OCI-LY1 (cell line): ENCODE results near the gene GALNT17.
A peak's percentile ranks its signal among the peaks of the same experiment; 100 is the strongest.

ENCODE experiments used
- EZH2 ChIP-seq: fragments of 200-600 bp; sonication (generic), shearing (Covaris generic); IDR thresholded peaks from 2 replicates; pipeline ENCODE4 v1.8.0; 2017; ENCODE audit warnings: borderline replicate concordance, mixed run types, mild to moderate bottlenecking, antibody characterized with exemption, low read length, moderate library complexity, mixed read lengths
- TF ChIP-seq, protein P1 (sequence below): fragments of 200-600 bp; sonication (generic), shearing (Covaris generic); IDR thresholded peaks from 2 replicates; pipeline ENCODE4 v1.5.1; 2017; ENCODE audit warnings: mild to moderate bottlenecking, antibody characterized with exemption, low read length, moderate library complexity, mixed read lengths

DNA sequence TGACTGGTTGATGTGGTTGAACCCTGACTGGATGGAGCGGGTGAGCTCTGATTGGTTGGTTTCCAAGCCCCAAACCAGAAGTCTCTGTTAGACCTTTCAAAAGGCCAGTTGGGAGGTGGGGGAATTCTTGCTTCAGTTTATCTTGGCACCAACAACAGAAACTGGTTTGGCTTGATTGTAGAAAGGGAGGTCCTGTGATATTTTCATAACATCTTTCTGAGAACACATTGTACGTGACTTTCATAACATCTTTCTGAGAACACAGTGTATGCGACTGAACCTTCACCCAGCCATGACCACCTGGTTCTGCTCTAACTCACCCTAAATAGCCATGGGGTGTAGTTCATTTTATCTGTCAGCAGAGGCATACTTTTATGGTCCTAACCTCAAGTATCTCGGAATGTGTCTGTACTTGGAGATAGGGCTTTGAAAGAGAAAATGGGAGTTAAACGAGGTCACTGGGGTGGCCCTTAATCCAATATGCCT lies 88.3 kb downstream of the GALNT17 start:
- no peak for TF ChIP-seq EZH2
- TF ChIP-seq, protein P1, sequence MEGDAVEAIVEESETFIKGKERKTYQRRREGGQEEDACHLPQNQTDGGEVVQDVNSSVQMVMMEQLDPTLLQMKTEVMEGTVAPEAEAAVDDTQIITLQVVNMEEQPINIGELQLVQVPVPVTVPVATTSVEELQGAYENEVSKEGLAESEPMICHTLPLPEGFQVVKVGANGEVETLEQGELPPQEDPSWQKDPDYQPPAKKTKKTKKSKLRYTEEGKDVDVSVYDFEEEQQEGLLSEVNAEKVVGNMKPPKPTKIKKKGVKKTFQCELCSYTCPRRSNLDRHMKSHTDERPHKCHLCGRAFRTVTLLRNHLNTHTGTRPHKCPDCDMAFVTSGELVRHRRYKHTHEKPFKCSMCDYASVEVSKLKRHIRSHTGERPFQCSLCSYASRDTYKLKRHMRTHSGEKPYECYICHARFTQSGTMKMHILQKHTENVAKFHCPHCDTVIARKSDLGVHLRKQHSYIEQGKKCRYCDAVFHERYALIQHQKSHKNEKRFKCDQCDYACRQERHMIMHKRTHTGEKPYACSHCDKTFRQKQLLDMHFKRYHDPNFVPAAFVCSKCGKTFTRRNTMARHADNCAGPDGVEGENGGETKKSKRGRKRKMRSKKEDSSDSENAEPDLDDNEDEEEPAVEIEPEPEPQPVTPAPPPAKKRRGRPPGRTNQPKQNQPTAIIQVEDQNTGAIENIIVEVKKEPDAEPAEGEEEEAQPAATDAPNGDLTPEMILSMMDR, result peak; percentile 20; the same call in 1 of the 2 replicates
